ENCODE results near the gene ROS1.

The ROS1 gene

GRCh38 chr6:117309611-117310010, 116.1 kb downstream of the ROS1 start:
- DNase-seq (ENCODE audit: low read depth in 2 of 2) = no peak

- DNase-seq (ENCODE audit: low read depth in 2 of 2) = no peak
Observed at GRCh38 chr6:117309069-117309468, 116.7 kb downstream of the ROS1 start.

DNA sequence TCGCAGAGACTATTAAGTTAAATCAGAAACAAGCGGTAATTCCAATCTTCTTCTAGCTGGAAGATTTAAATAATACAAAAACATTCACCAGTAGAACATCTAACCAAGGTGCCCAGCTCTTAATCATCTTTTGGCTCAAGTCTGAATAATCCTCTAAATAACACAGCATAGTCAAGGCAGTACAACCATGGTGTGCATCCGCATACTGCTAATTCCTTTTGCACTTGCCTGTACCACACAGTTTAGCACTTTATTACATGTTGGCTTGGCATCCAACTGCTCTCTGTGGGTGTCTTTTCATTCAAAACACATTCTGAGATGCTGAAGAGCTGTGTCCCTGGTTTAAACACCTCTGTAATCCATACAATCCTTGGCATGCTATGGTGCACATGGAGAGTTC, 118.1 kb downstream of the ROS1 start:
- DNase-seq (ENCODE audit: low read depth in 2 of 2) = no peak

DNA sequence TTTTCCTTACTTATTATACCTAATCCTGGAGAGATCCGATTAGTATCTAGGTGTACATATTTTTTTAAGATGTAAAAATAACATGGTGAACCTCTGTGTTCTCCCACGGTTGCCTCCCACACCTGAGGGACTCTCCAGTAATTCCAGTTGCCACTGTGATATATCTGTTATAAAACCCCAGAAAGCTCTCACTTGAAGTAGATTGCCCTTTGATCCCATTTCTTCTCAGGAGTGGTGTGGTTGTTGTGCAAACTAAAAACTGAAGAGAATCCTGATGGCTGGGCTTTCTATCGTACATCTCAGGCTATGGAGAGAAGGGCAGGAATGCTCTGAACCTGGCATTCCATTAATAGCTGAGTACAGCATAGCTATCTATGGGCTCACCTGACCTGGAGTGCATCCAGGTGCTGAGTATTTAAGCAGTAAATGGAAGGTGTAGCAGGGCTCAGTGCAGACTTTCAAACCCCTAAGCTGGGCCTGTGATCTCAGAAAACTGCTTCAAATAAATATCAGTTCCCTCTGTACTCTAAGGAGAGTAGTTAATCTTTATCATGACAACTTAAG, 119.4 kb downstream of the ROS1 start:
- no peak for DNase-seq (ENCODE audit: low read depth in 2 of 2)

DNA sequence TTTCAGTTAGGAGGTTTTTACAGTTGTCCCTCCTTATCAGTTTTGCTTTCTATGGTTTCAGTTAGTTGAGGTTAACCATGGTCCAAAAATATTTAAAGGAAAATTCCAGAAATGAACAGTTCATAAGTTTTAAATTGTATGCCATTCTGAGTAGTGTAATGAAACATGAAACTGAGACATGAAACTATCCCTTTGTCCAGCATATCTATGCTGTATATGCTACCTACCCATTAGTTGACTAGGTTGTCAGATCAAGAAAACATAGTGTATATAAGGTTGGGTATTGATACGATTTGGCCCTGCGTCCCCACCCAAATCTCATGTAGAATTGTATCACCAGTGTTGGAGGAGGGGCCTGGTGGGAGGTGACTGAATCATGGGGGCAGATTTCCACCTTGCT, 121.3 kb downstream of the ROS1 start:
- DNase-seq (ENCODE audit: low read depth in 2 of 2) = no peak

GRCh38 chr6:117303323-117303722, 122.4 kb downstream of the ROS1 start:
- no peak for DNase-seq (ENCODE audit: low read depth in 2 of 2)

- DNase-seq (ENCODE audit: low read depth in 2 of 2) = no peak
Observed at GRCh38 chr6:117298941-117299340, 126.8 kb downstream of the ROS1 start.

- no peak for DNase-seq (ENCODE audit: low read depth in 2 of 2)
Observed at GRCh38 chr6:117290173-117290846, 135.4 kb downstream of the ROS1 start.

DNA sequence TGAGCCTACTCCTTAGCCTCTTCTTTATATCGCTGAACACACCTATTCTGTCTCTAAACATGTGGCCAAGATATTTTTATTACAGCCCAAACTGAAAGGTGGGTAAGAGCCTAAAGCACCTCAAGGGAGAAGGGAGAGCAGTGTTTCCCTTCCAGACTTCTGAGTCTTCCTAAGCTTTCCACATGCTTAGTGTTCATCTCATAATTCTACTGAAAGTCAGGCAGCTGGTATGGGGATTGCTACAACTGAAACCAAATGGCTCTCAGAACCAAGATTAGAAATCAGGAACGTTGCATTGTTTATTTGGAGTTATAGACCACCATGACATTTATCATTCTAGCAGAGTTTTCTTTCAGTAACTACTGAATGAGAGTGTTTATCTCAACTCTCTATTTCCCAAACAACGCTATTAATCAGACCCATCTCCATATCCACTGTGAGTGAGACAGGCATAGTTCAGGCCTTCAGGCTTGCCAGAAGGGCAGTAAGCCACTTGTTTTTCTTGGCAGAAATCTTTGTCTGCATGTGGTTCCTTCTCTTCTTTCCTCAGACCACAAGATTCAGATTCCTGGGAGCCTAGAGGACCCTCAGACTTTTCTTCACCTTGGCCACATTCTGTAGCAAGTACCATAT, 137.5 kb downstream of the ROS1 start:
- DNase-seq (ENCODE audit: low read depth in 2 of 2) = no peak

- DNase-seq (ENCODE audit: low read depth in 2 of 2) = no peak
Observed at GRCh38 chr6:117280922-117281321, 144.8 kb downstream of the ROS1 start.

DNA sequence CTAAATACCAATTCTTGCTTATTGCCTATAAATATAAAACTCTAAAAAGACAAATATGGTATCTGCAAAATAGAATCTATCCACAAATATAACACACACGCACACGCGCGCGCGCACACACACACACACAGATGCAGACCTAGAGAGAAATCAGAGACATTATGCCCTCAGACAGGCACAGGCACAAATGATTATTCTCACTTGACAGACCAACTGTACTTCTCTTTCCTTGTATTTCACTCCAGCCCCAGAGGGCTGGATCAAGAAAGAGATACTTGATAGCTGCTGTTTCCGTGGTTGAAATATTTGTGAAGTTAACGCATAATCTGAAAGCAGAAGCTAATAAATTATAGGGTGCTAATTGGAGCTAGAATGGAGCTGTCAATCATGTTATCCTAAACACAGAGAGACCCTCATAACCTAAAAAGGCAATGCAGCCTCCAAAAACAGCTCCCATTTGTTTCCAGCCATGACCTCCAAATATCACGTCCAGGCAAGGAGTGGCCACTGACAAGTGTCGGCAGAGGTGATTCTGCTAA, 148.9 kb downstream of the ROS1 start:
- no peak for DNase-seq (ENCODE audit: low read depth in 2 of 2)

DNA sequence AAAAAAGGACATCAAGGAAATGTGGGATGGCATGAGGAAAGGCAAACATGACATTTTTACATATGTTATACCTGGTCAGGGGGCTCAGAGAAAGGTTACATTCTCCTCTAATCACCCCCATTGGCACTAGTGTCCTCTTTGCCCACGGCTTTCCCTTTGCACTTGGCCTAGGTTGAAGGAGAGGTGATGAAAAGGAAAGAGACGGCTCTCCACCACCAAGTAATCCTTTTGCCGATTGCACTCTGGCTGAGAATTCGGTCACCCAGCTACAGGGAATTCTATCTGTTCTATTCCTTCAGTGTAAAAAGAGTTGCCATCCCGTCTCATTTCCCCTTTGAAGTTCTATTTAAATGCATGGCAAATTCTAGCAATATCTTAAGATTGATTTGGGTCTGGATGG, 150.0 kb downstream of the ROS1 start:
- DNase-seq (ENCODE audit: low read depth in 2 of 2) = no peak

DNA sequence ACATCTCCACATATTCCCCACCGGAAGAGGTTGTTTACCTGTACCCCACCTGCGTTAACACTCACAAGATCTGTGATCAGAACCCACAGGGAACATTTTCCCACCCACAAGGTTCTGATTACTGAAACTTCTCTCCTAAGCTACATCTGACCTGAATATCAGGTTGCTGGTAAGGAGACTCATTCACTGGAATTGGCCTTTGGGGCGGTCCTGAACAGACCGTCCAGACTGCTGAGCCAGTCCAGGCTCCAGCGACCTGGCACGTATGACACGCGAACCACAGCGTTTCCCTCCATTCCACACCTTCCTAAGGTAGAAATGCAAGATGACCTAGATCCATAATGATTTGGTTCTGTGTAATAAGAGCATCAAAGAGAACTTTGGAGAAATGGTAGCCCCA, 150.5 kb downstream of the ROS1 start:
- no peak for DNase-seq (ENCODE audit: low read depth in 2 of 2)

DNA sequence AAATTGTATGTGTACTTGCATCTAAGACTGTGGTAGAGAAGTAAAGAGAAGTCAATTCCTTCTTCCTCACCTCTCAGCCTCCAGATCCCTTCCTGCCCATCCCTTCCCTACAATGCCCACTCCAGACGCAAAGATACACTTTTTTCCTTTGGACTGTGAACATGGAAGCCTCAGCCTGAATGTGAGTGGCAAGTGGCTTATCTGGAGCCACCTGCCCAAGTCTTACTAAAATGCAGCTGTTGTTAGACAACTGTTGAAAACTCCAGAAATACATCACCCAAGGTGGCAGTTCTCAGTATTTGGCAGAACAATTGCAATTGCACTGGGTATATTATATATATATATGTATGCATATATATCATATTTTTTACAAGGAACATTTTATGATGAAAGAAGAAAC, 152.9 kb downstream of the ROS1 start:
- DNase-seq (ENCODE audit: low read depth in 2 of 2) = no peak

- no peak for DNase-seq (ENCODE audit: low read depth in 2 of 2)
Observed at GRCh38 chr6:117272032-117272866, 153.5 kb downstream of the ROS1 start.

DNA sequence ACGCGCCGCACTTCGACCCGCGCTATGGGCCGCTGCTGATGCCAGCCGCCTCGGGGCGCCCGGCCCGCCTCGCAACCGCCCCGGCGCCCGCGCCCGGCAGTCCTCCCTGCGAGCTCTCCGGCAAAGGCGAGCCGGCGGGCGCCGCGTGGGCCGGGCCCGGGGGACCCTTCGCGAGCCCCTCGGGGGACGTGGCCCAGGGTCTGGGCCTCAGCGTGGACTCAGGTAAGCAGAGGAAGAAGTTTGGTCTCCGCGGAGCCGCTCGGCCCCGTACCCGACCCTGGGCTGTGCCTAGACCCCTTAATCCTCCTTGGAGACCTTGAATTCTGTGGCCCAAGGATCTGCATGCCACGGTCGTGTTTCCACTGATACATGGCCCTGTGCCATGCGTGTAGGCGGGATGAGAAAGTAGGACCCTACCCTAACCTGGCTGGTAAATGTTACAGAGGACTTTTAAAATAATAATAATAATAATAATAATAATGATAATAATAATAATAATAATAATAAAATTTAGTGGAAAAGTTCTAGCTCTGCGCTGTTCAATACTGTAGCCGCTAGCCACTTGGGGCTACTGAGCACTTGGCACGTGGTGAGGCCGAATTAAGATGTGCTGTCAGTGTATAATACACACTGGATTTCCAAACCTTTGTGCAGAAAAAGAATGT, 154.8 kb downstream of the ROS1 start:
- no peak for DNase-seq (ENCODE audit: low read depth in 2 of 2)

GRCh38 chr6:117270055-117270842, 155.5 kb downstream of the ROS1 start:
- DNase-seq (ENCODE audit: low read depth in 2 of 2) = no peak

GRCh38 chr6:117269638-117270054, 156.1 kb downstream of the ROS1 start:
- DNase-seq (ENCODE audit: low read depth in 2 of 2) = no peak

DNA sequence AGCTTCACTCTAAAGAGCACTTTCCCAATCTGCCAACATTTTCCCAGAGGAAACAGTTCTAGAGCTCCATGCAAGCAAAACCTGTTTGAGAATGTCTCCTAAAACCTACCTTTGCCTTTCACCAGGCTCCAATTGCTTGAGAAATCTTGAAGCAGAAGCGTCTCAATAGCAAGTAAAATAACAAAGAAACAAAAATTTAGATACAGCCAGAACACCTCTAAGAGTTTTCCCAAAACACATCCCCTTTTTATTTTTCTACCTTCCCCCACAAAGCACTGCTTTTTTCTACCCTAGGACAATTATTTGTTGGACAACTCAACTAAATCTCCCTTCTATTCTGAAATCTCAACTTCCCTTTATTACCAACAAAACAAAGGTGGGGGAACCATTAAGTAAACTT, 156.8 kb downstream of the ROS1 start:
- DNase-seq (ENCODE audit: low read depth in 2 of 2) = no peak

GRCh38 chr6:117267766-117268534, 157.8 kb downstream of the ROS1 start:
- DNase-seq (ENCODE audit: low read depth in 2 of 2) = no peak
